ENCODE measurements around the gene ZSWIM4.
"Not testable (repeated sequence)": the region's sequence is repeated elsewhere in the genome, so short reads cannot be mapped to it uniquely, and the experiment has no call there.

ZSWIM4 gene

DNA sequence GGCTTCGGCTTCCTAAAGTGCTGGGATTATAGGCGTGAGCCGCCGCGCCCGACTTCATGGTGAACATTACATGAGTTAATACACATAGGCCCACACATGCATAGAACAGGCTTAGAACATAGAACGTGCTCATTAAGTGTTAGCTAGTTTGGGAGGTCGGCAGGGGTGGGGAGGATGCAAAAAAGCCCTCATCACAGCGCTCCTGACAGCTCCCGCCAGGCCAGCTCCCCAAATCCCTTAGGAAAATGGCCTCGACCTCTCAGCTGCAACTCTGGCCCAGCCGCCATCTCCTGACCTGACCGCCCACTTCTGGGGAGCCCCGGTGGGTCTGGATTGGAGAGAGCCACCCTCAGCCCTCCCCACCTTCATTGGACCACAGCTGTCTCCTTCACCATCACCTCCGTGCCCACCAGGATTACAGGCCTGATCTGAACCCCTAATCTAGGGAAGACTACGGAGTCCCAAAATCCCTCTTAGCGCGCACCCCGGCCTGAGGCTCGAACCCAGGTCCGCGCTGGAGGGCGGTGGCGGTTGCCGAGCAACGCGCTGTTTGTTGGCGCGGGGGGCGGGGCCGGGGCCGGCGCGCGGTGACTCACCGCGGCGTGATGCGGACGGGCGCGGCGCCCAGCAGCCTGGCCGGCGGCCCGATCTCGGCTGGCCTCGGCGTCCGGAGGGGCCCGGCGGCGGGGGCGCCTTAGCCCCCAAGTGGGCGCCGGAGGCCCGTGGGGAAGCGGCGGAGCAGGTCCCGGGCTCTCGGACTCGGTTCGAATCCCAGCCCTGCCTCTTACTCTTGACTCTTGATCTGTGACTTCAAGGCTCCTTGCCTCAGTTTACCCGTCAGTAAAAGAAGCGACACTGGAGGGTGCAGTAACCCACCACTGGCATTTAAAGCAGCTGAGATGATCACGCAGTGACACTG is 55.0 kb downstream of the ZSWIM4 start:
- TF ChIP-seq, protein P1, sequence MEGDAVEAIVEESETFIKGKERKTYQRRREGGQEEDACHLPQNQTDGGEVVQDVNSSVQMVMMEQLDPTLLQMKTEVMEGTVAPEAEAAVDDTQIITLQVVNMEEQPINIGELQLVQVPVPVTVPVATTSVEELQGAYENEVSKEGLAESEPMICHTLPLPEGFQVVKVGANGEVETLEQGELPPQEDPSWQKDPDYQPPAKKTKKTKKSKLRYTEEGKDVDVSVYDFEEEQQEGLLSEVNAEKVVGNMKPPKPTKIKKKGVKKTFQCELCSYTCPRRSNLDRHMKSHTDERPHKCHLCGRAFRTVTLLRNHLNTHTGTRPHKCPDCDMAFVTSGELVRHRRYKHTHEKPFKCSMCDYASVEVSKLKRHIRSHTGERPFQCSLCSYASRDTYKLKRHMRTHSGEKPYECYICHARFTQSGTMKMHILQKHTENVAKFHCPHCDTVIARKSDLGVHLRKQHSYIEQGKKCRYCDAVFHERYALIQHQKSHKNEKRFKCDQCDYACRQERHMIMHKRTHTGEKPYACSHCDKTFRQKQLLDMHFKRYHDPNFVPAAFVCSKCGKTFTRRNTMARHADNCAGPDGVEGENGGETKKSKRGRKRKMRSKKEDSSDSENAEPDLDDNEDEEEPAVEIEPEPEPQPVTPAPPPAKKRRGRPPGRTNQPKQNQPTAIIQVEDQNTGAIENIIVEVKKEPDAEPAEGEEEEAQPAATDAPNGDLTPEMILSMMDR (IDR thresholded peaks at IDR 0.05; ENCODE audit: low read depth, low read length): no peak
- Histone ChIP-seq H3K9me3 (no peaks in the 10 kb centered on the region), H3K4me1 (peaks cover 22% of the 10 kb centered on the region), H3K4me3 (ENCODE audit: low read depth, low read length) (peak overlapping the region; percentile 22), H3K27me3 (no peaks in the 10 kb centered on the region), H3K36me3 (no peaks in the 10 kb centered on the region)
- DNase-seq: peak; percentile 91

DNA sequence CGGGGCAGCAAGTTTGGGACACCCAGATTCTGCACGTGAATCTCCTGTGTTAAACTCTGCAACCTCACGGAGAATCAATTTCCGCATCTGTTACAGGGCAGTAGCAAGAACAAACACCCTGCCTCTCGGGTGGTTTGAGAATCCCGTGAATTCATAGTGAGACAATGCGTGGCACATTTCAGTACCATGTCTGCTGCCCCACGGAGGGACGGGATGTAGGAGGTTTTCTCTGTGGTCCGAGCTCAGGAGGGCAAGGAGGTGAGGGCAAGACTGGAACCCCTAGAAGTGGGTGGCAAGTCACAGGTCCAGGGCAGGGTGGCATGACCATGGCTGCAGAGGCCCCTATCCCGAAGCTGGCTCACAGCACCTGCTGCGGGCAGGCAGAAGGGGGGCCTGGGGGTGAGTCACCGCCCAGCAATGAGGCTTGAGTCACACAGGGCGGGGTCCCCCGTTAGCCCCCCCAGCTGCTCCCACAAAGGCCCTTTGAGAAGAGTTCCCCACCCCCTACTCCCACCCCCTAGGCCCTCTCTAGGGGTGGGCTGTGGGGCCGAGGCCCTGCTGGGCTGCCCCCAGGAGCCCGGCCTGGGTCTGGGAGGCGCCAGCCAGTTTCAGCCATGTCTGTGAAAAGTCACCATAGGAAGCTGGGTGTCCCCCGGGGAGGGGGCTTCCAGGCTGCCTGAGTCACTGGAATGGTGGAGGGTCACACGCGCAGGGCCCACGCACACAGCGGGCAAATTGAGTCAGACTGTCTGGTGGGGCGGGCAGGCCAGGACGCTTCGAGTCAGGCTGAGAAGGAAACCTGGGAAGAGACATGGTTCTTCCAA is 55.9 kb downstream of the ZSWIM4 start:
- H3K9me3 ChIP-seq: no peaks in the 10 kb centered on the region
- H3K27me3 ChIP-seq: no peaks in the 10 kb centered on the region
- TF ChIP-seq, protein P1 (IDR thresholded peaks at IDR 0.05; ENCODE audit: low read depth, low read length): no peak
- peaks cover 20% of the 10 kb centered on the region for H3K4me1 ChIP-seq
- peak overlapping the region; percentile 22; the same call in 1 of the 2 replicates for H3K4me3 ChIP-seq (ENCODE audit: low read depth, low read length)
- DNase-seq: no peak
- no peaks in the 10 kb centered on the region for H3K36me3 ChIP-seq

DNA sequence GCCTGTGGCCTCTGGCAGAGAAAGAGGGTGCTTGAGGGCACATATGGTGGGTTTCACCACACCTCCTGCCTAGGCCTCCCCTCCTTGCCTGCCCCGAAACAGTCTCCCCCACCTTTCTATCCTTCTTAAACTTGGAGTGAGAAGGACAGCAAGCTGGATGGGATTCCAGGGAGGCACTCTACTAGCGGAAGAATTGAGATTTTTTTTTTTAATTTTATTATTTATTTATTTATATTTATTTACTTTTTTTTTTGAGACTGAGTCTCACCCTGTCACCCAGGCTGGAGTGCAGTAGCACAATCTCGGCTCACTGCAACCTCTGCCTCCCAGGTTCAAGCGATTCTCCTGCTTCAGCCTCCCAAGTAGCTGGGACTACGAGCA is 56.5 kb downstream of the ZSWIM4 start:
- peaks cover 14% of the 10 kb centered on the region for H3K4me1 ChIP-seq
- not testable (repeated sequence) for H3K36me3 ChIP-seq; H3K9me3 ChIP-seq; DNase-seq; H3K27me3 ChIP-seq; H3K4me3 ChIP-seq (ENCODE audit: low read depth, low read length)

DNA sequence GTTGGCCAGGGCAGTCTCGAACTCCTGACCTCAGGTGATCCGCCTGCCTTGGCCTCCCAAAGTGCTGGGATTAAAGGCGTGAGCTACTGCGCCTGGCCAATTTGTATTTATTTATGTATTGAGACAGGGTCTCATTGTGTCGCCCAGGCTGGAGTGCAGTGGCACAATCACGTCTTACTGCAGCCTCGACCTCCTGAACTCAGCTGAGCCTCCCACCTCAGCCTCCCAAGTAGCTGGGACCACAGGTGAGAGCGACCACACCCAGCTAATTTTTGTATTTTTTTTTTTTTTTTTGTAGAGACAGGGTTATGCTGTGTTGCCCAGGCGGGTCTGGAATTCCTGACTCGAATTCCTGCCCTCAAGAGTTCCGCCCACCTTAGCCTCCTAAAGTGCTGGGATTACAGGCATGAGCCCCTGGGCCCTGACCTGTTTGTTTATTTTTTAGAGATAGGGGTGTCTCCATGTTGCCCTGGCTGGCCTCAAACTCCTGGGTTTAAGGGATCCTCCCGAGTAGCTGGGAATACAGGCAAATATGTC is 57.0 kb downstream of the ZSWIM4 start:
- not testable (repeated sequence) for DNase-seq; H3K27me3 ChIP-seq; H3K4me3 ChIP-seq (ENCODE audit: low read depth, low read length); H3K36me3 ChIP-seq; H3K9me3 ChIP-seq
- peaks cover 10% of the 10 kb centered on the region for H3K4me1 ChIP-seq

DNA sequence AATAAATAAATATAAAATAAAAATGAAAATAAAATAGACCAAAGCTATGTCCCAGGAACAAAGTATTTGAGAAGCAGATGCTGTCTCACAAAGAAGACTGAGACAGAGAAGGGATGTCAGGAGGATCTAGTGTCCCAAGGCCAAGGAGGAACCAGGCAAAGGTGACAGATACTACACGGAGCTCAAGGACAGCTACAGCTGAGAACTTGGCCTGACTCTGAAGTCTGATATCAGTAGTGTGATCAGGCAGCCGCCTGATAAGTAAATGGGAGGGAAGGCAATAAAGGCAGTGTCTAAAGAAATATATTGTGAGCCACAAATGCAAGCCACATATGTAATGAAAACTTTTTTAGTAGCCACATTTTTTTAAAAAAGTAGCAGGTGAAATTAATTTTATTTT is 61.3 kb downstream of the ZSWIM4 start:
- H3K36me3 ChIP-seq: no peaks in the 10 kb centered on the region
- no peaks in the 10 kb centered on the region for H3K9me3 ChIP-seq
- H3K4me3 ChIP-seq (ENCODE audit: low read depth, low read length): no peak overlapping the region
- TF ChIP-seq, protein P1 (IDR thresholded peaks at IDR 0.05; ENCODE audit: low read depth, low read length): no peak
- DNase-seq: no peak
- H3K27me3 ChIP-seq: no peaks in the 10 kb centered on the region
- peaks cover 1% of the 10 kb centered on the region for H3K4me1 ChIP-seq

DNA sequence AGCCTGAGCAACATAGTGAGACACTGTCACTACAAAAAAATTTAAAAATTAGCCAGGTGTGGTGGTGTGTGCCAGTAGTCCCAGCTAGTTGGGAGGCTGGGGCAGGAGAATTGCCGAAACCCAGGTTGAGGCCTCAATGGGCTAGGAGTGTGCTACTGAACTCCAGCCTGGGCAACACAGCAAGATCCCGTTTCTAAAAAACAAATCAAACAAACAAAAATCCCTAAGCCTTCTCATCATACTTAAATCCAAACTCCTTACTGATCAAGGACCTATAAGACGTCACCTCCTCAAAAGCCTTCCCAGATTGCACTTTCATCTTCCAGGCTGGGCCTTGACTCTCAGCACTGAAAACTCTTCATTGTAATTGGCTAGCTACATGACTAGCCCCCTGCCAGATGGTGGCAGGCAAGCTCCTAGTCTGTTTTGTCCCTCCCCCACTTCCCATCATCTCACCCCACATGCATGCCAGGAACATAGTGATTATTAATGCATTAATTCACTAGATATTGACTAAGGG is 64.2 kb downstream of the ZSWIM4 start:
- TF ChIP-seq, protein P1 (IDR thresholded peaks at IDR 0.05; ENCODE audit: low read depth, low read length): no peak
- H3K9me3 ChIP-seq: no peaks in the 10 kb centered on the region
- DNase-seq: no peak
- H3K4me3 ChIP-seq (ENCODE audit: low read depth, low read length): no peak overlapping the region
- no peaks in the 10 kb centered on the region for H3K36me3 ChIP-seq
- peaks cover 2% of the 10 kb centered on the region for H3K27me3 ChIP-seq
- H3K4me1 ChIP-seq: peaks cover 8% of the 10 kb centered on the region
